ENCODE data around the gene P4HA3. TPM values are rescaled to one million over a fixed set of nuclear protein-coding genes. Genes with fewer than 3 reads are reported as not detected.

Gene P4HA3
- total RNA-seq, 4 donors from 2014 or later: 0.71 to 2.1 (median 1.1) TPM

GRCh38 chr11:74306435-74307175 lies 4.8 kb downstream of the P4HA3 start:
- no peak overlapping the region for H3K4me3 ChIP-seq
- no peaks in the 10 kb centered on the region for H3K36me3 ChIP-seq
- H3K27me3 ChIP-seq: peaks cover 0 to 10% (median 0%) of the 10 kb centered on the region in 4 donors
- no peaks in the 10 kb centered on the region for H3K9me3 ChIP-seq
- WGBS: 73% methylated on average over 8 of the region's 8 CpGs
- no peak for DNase-seq (ENCODE audit: extremely low spot score)
- H3K4me1 ChIP-seq: peaks cover 8 to 19% (median 9%) of the 10 kb centered on the region in 4 donors
- intact Hi-C loops (cut with DNase I): no loop called here
- no peak overlapping the region for H3K27ac ChIP-seq (replicated peaks in 1 of 4)
- TF ChIP-seq POLR2AphosphoS5 (IDR thresholded peaks at IDR 0.05): no peak

- no peaks in the 10 kb centered on the region for H3K4me1 ChIP-seq
- H3K27me3 ChIP-seq: no peaks in the 10 kb centered on the region
- no peaks in the 10 kb centered on the region for H3K9me3 ChIP-seq
- no peak overlapping the region for H3K27ac ChIP-seq (replicated peaks in 1 of 4)
- WGBS: 83% methylated on average over 3 of the region's 3 CpGs
- DNase-seq (ENCODE audit: extremely low spot score): no peak
- intact Hi-C loops (cut with DNase I): no loop called here
- H3K4me3 ChIP-seq: no peak overlapping the region
- no peak for TF ChIP-seq POLR2AphosphoS5 (IDR thresholded peaks at IDR 0.05)
- no peak for TF ChIP-seq POLR2A (IDR thresholded peaks at IDR 0.05; ENCODE audit: low read depth)
- H3K36me3 ChIP-seq: no peaks in the 10 kb centered on the region
These were observed 12.4 kb downstream of the P4HA3 start for GRCh38 chr11:74299015-74299414.

- Histone ChIP-seq H3K36me3 (no peaks in the 10 kb centered on the region), H3K27ac (replicated peaks in 1 of 4) (no peak overlapping the region), H3K4me3 (no peak overlapping the region), H3K4me1 (no peaks in the 10 kb centered on the region), H3K27me3 (no peaks in the 10 kb centered on the region), H3K9me3 (no peaks in the 10 kb centered on the region)
- 91% methylated on average over 1 of the region's 1 CpG for WGBS
- TF ChIP-seq EP300 (IDR thresholded peaks at IDR 0.05): no peak
- no peak for TF ChIP-seq POLR2A (IDR thresholded peaks at IDR 0.05; ENCODE audit: low read depth)
- TF ChIP-seq CTCF (IDR thresholded peaks at IDR 0.05): no peak
- TF ChIP-seq POLR2AphosphoS5 (IDR thresholded peaks at IDR 0.05): no peak
- DNase-seq (ENCODE audit: extremely low spot score): peak; percentile 34
- intact Hi-C loops (cut with DNase I): no loop called here
These were observed 14.0 kb downstream of the P4HA3 start for GRCh38 chr11:74297484-74297883.

GRCh38 chr11:74288911-74289310 lies 22.5 kb downstream of the P4HA3 start:
- WGBS: 66% methylated on average over 4 of the region's 4 CpGs
- Histone ChIP-seq H3K4me3 (no peak overlapping the region), H3K4me1 (peaks cover 0 to 30% (median 11%) of the 10 kb centered on the region in 4 donors), H3K9me3 (no peaks in the 10 kb centered on the region), H3K27me3 (no peaks in the 10 kb centered on the region), H3K36me3 (no peaks in the 10 kb centered on the region), H3K27ac (replicated peaks in 1 of 4) (no peak overlapping the region)
- TF ChIP-seq POLR2A (IDR thresholded peaks at IDR 0.05; ENCODE audit: low read depth) (no peak), POLR2AphosphoS5 (IDR thresholded peaks at IDR 0.05) (no peak), CTCF (IDR thresholded peaks at IDR 0.05) (no peak), EP300 (IDR thresholded peaks at IDR 0.05) (no peak)
- intact Hi-C loops (cut with DNase I): no loop called here
- DNase-seq (ENCODE audit: extremely low spot score): no peak

- H3K27me3 ChIP-seq: no peaks in the 10 kb centered on the region
- no peak for TF ChIP-seq CTCF (IDR thresholded peaks at IDR 0.05)
- peak in 1 of 2 donors; percentile 33 for TF ChIP-seq POLR2AphosphoS5 (IDR thresholded peaks at IDR 0.05)
- DNase-seq (ENCODE audit: extremely low spot score): no peak
- H3K4me1 ChIP-seq: peaks cover 0 to 37% (median 15%) of the 10 kb centered on the region in 4 donors
- no peaks in the 10 kb centered on the region for H3K36me3 ChIP-seq
- H3K4me3 ChIP-seq: no peak overlapping the region
- peak overlapping the region in 2 of 4 donors; percentile 0 to 26 for H3K27ac ChIP-seq (replicated peaks in 1 of 4)
- intact Hi-C loops (cut with DNase I): no loop called here
- no peaks in the 10 kb centered on the region for H3K9me3 ChIP-seq
- 25% methylated on average over 1 of the region's 1 CpG for WGBS
These were observed 23.3 kb downstream of the P4HA3 start for GRCh38 chr11:74288161-74288560.

GRCh38 chr11:74284466-74284865 lies 27.0 kb downstream of the P4HA3 start:
- H3K9me3 ChIP-seq: no peaks in the 10 kb centered on the region
- H3K4me1 ChIP-seq: peaks cover 0 to 51% (median 25%) of the 10 kb centered on the region in 4 donors
- WGBS: 49% methylated on average over 2 of the region's 2 CpGs
- TF ChIP-seq CTCF (IDR thresholded peaks at IDR 0.05) (no peak), POLR2AphosphoS5 (IDR thresholded peaks at IDR 0.05) (no peak), EP300 (IDR thresholded peaks at IDR 0.05) (no peak), POLR2A (IDR thresholded peaks at IDR 0.05; ENCODE audit: low read depth) (no peak)
- intact Hi-C loops (cut with DNase I): no loop called here
- H3K27ac ChIP-seq (replicated peaks in 1 of 4): no peak overlapping the region
- H3K4me3 ChIP-seq: no peak overlapping the region
- no peak for DNase-seq (ENCODE audit: extremely low spot score)
- H3K36me3 ChIP-seq: no peaks in the 10 kb centered on the region
- no peaks in the 10 kb centered on the region for H3K27me3 ChIP-seq

All from esophagus muscularis mucosa (tissue), 4 donors.